Mesothelial cell of epicardium (in vitro differentiated cells): ENCODE data around the gene DNAH10. TPM values are rescaled to one million over a fixed set of nuclear protein-coding genes. Genes with fewer than 3 reads are reported as not detected.

Source experiments
- DNase-seq, 2 experiments: peaks; one replicate each; pipeline ENCODE4 v3.0.0; 2021; ENCODE audit warnings: low spot score in 2 of 2; ENCODE audit not compliant: unreplicated experiment in 2 of 2
- H3K27ac Mint-ChIP-seq: 2 replicates; pipeline ENCODE4 v1.8.0; 2021; ENCODE audit warnings: mixed read lengths
- H3K27me3 Mint-ChIP-seq: 2 replicates; pipeline ENCODE4 v1.8.0; 2021; ENCODE audit warnings: low read depth, mixed read lengths
- H3K36me3 Mint-ChIP-seq: 2 replicates; pipeline ENCODE4 v1.8.0; 2021; ENCODE audit warnings: mixed read lengths
- H3K4me1 Mint-ChIP-seq: 2 replicates; pipeline ENCODE4 v1.8.0; 2021; ENCODE audit warnings: mixed read lengths
- H3K4me3 Mint-ChIP-seq: 2 replicates; pipeline ENCODE4 v1.8.0; 2021; ENCODE audit warnings: mild to moderate bottlenecking, moderate library complexity, mixed read lengths
- H3K9me3 Mint-ChIP-seq: 2 replicates; pipeline ENCODE4 v1.8.0; 2021; ENCODE audit warnings: mixed read lengths
- CTCF ChIP-seq: fragments of 200-600 bp; sonication (generic); IDR thresholded peaks from one replicate; pipeline ENCODE4 v1.5.0; 2021; ENCODE audit warnings: antibody characterized with exemption; ENCODE audit not compliant: unreplicated experiment
- total RNA-seq: library from RNA; stranded (reverse); gene quantifications from 3 replicates; pipeline ENCODE4 v1.2.1, GENCODE V29; 2021

The DNAH10 gene
- total RNA-seq, 1 donor from 2014 or later: 2.7 TPM

GRCh38 chr12:123748161-123748560 lies 13.9 kb upstream of the DNAH10 start:
- no peak for DNase-seq
- Mint-ChIP-seq H3K4me1 (no peaks in the 10 kb centered on the region), H3K27ac (no peak overlapping the region), H3K27me3 (no peaks in the 10 kb centered on the region), H3K36me3 (peaks cover 29% of the 10 kb centered on the region), H3K9me3 (no peaks in the 10 kb centered on the region), H3K4me3 (no peak overlapping the region)
- no peak for TF ChIP-seq CTCF

- H3K27me3 Mint-ChIP-seq: no peaks in the 10 kb centered on the region
- H3K27ac Mint-ChIP-seq: no peak overlapping the region
- TF ChIP-seq CTCF: no peak
- H3K4me1 Mint-ChIP-seq: no peaks in the 10 kb centered on the region
- H3K9me3 Mint-ChIP-seq: no peaks in the 10 kb centered on the region
- H3K4me3 Mint-ChIP-seq: no peak overlapping the region
- DNase-seq: no peak
- peaks cover 28% of the 10 kb centered on the region for H3K36me3 Mint-ChIP-seq
Observed at GRCh38 chr12:123748661-123749060, 13.4 kb upstream of the DNAH10 start.

- no peak for TF ChIP-seq CTCF
- no peak for DNase-seq
- no peaks in the 10 kb centered on the region for H3K9me3 Mint-ChIP-seq
- H3K27ac Mint-ChIP-seq: no peak overlapping the region
- no peaks in the 10 kb centered on the region for H3K4me1 Mint-ChIP-seq
- H3K4me3 Mint-ChIP-seq: no peak overlapping the region
- no peaks in the 10 kb centered on the region for H3K27me3 Mint-ChIP-seq
- peaks cover 24% of the 10 kb centered on the region for H3K36me3 Mint-ChIP-seq
Observed at GRCh38 chr12:123749355-123749754, 12.7 kb upstream of the DNAH10 start.

GRCh38 chr12:123750159-123750656 lies 11.9 kb upstream of the DNAH10 start:
- no peak for TF ChIP-seq CTCF
- Mint-ChIP-seq H3K4me3 (no peak overlapping the region), H3K36me3 (peaks cover 28% of the 10 kb centered on the region), H3K4me1 (no peaks in the 10 kb centered on the region), H3K27ac (no peak overlapping the region), H3K9me3 (no peaks in the 10 kb centered on the region), H3K27me3 (no peaks in the 10 kb centered on the region)
- no peak for DNase-seq

GRCh38 chr12:123752046-123752445 lies 10.1 kb upstream of the DNAH10 start:
- H3K9me3 Mint-ChIP-seq: no peaks in the 10 kb centered on the region
- TF ChIP-seq CTCF: no peak
- H3K4me3 Mint-ChIP-seq: no peak overlapping the region
- DNase-seq: no peak
- H3K36me3 Mint-ChIP-seq: peaks cover 27% of the 10 kb centered on the region
- no peak overlapping the region for H3K27ac Mint-ChIP-seq
- H3K4me1 Mint-ChIP-seq: no peaks in the 10 kb centered on the region
- H3K27me3 Mint-ChIP-seq: no peaks in the 10 kb centered on the region
